ENCODE measurements around the gene GRIK4. TPM values are rescaled to one million over a fixed set of nuclear protein-coding genes. Genes with fewer than 3 reads are reported as not detected.

Gene GRIK4
- total RNA-seq, 2 experiments from 2014 or later: 0.06 TPM; not detected in 1

GRCh38 chr11:120546312-120547205, 35.0 kb downstream of the GRIK4 start:
- DNase-seq (ENCODE audit: low spot score): no peak
- no TSS peak for BruUV-seq (replicated peaks)
- no peaks in the 10 kb centered on the region for H3K9me2 ChIP-seq (ENCODE audit: insufficient read depth, low read length)
- no peak overlapping the region for H2AFZ ChIP-seq (ENCODE audit: low read length)
- no peaks in the 10 kb centered on the region for H3K4me1 ChIP-seq (ENCODE audit: insufficient read depth, low read length, poor library complexity, severe bottlenecking)
- CTCF ChIA-PET (ENCODE audit: unreplicated experiment): no interaction called here
- H3K4me3 ChIP-seq (ENCODE audit: low read depth, low read length, poor library complexity, severe bottlenecking): no peak overlapping the region
- H3K36me3 ChIP-seq (ENCODE audit: insufficient read depth, low read length): no peaks in the 10 kb centered on the region
- no peaks in the 10 kb centered on the region for H3K79me2 ChIP-seq (ENCODE audit: insufficient read depth, low read depth, low read length)
- H3K4me2 ChIP-seq (ENCODE audit: low read length): no peak overlapping the region
- no peaks in the 10 kb centered on the region for H4K20me1 ChIP-seq (ENCODE audit: insufficient read depth, low read length)
- POLR2A ChIA-PET: no interaction called here
- TF ChIP-seq CTCF (conservative IDR thresholded peaks at IDR 0.05; ENCODE audit: low read length) (no peak), EZH2phosphoT487 (IDR thresholded peaks at IDR 0.05; ENCODE audit: borderline replicate concordance, low read depth, low read length) (no peak)
- peaks cover 10% of the 10 kb centered on the region; the same call in 1 of the 2 replicates for H3K9me3 ChIP-seq (ENCODE audit: low read length)
- no peak overlapping the region for H3K27ac ChIP-seq (ENCODE audit: low read depth, low read length, poor library complexity, severe bottlenecking)
- intact Hi-C loops (cut with micrococcal nuclease; ENCODE audit: unreplicated experiment): no loop called here

- no peak overlapping the region for H3K27ac ChIP-seq (ENCODE audit: low read depth, low read length, poor library complexity, severe bottlenecking)
- intact Hi-C loops (cut with micrococcal nuclease; ENCODE audit: unreplicated experiment): no loop called here
- no peak for DNase-seq (ENCODE audit: low spot score)
- H3K4me2 ChIP-seq (ENCODE audit: low read length): no peak overlapping the region
- BruUV-seq (replicated peaks): no TSS peak
- H3K36me3 ChIP-seq (ENCODE audit: insufficient read depth, low read length): no peaks in the 10 kb centered on the region
- CTCF ChIA-PET (ENCODE audit: unreplicated experiment): no interaction called here
- POLR2A ChIA-PET: no interaction called here
- no peak overlapping the region for H3K4me3 ChIP-seq (ENCODE audit: low read depth, low read length, poor library complexity, severe bottlenecking)
- no peaks in the 10 kb centered on the region for H3K4me1 ChIP-seq (ENCODE audit: insufficient read depth, low read length, poor library complexity, severe bottlenecking)
- H4K20me1 ChIP-seq (ENCODE audit: insufficient read depth, low read length): no peaks in the 10 kb centered on the region
- H3K9me2 ChIP-seq (ENCODE audit: insufficient read depth, low read length): no peaks in the 10 kb centered on the region
- H2AFZ ChIP-seq (ENCODE audit: low read length): no peak overlapping the region
- H3K79me2 ChIP-seq (ENCODE audit: insufficient read depth, low read depth, low read length): no peaks in the 10 kb centered on the region
- TF ChIP-seq CTCF (conservative IDR thresholded peaks at IDR 0.05; ENCODE audit: low read length) (no peak), EZH2phosphoT487 (IDR thresholded peaks at IDR 0.05; ENCODE audit: borderline replicate concordance, low read depth, low read length) (no peak)
- H3K9me3 ChIP-seq (ENCODE audit: low read length): peaks cover 2% of the 10 kb centered on the region; the same call in 1 of the 2 replicates
Observed at GRCh38 chr11:120547316-120547715, 35.8 kb downstream of the GRIK4 start.

Data from OCI-LY7 (cell line).